ENCODE results near the gene PSG4. TPM values are rescaled to one million over a fixed set of nuclear protein-coding genes. Genes with fewer than 3 reads are reported as not detected.
"Not testable (repeated sequence)": the region's sequence is repeated elsewhere in the genome, so short reads cannot be mapped to it uniquely, and the experiment has no call there.

PSG4 gene
- total RNA-seq, 1 donor from 2014 or later = not detected

DNA sequence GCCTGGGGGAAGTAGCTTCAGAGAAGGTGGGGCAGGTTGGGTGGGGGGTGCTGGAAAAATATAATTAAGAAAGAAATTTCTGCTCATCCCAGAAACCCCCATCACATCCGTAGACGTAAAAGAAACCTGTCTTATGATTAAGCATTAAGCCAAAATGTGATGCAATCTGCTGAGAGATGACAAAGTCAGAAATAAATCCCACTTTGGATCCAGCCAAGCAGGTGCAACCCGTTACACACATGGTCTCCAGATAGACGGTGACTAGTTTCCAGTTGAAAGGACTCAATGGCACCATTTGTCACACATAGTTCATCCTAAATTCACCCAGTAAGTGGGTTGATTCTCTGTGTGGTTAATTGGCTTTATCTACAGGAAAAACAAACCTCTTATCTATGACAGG, 53.2 kb downstream of the PSG4 start:
- H3K9ac ChIP-seq = no peak overlapping the region
- H3K36me3 ChIP-seq = no peaks in the 10 kb centered on the region
- no peaks in the 10 kb centered on the region for H3K27me3 ChIP-seq
- H3K79me2 ChIP-seq (ENCODE audit: low read depth) = no peaks in the 10 kb centered on the region
- Mint-ChIP-seq H3K4me3 (no peak overlapping the region), H3K9me3 (peaks cover 45% of the 10 kb centered on the region), H3K36me3 (no peaks in the 10 kb centered on the region), H3K4me1 (no peaks in the 10 kb centered on the region), H3K27ac (no peak overlapping the region), H3K27me3 (ENCODE audit: insufficient read depth, low read depth) (no peaks in the 10 kb centered on the region)
- H3K9me3 ChIP-seq (ENCODE audit: low read depth) = peaks cover 10% of the 10 kb centered on the region
- H3F3A ChIP-seq (ENCODE audit: low read depth) = no peaks in the 10 kb centered on the region
- no peaks in the 10 kb centered on the region for H4K20me1 ChIP-seq (ENCODE audit: low read depth)
- TF ChIP-seq EZH2 (IDR thresholded peaks at IDR 0.05) = no peak
- no peak for TF ChIP-seq EZH2phosphoT487 (IDR thresholded peaks at IDR 0.05)
- TF ChIP-seq, protein P1, sequence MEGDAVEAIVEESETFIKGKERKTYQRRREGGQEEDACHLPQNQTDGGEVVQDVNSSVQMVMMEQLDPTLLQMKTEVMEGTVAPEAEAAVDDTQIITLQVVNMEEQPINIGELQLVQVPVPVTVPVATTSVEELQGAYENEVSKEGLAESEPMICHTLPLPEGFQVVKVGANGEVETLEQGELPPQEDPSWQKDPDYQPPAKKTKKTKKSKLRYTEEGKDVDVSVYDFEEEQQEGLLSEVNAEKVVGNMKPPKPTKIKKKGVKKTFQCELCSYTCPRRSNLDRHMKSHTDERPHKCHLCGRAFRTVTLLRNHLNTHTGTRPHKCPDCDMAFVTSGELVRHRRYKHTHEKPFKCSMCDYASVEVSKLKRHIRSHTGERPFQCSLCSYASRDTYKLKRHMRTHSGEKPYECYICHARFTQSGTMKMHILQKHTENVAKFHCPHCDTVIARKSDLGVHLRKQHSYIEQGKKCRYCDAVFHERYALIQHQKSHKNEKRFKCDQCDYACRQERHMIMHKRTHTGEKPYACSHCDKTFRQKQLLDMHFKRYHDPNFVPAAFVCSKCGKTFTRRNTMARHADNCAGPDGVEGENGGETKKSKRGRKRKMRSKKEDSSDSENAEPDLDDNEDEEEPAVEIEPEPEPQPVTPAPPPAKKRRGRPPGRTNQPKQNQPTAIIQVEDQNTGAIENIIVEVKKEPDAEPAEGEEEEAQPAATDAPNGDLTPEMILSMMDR (IDR thresholded peaks at IDR 0.05) = no peak
- H2AFZ ChIP-seq (replicated peaks) = no peak overlapping the region
- no peak overlapping the region for H3K4me2 ChIP-seq
- no peak overlapping the region for H3K4me3 ChIP-seq
- no peak overlapping the region for H3K27ac ChIP-seq
- H3K4me1 ChIP-seq = no peaks in the 10 kb centered on the region
- no peak for DNase-seq (ENCODE audit: low spot score)

DNA sequence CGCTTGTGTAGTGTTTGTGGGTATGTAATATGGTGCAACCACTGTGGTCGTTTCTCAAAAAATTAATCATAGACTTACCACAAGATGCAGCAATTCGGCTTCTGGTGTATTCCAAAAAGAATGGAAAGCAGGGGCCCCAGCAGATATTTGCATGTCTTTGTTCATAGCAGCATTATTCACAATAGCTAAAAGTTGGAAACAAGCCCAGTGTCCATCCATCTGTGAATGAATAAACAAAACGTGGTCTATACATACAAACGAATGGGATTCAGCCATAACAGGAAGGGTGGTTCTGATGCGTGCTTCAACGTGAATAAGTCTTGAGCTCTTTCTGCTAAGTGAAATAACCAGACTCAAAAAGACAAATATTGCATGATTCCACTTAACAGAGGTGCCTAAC, 55.6 kb downstream of the PSG4 start:
- H3K9ac ChIP-seq; H3K36me3 ChIP-seq; H3K27ac ChIP-seq; DNase-seq (ENCODE audit: low spot score); H4K20me1 ChIP-seq (ENCODE audit: low read depth); H3K79me2 ChIP-seq (ENCODE audit: low read depth); H3K9me3 ChIP-seq (ENCODE audit: low read depth); H3K27me3 Mint-ChIP-seq (ENCODE audit: insufficient read depth, low read depth); H3K4me3 ChIP-seq; H3K4me3 Mint-ChIP-seq; H3K36me3 Mint-ChIP-seq; H3K4me1 ChIP-seq; H3K27ac Mint-ChIP-seq; H3K27me3 ChIP-seq; H3F3A ChIP-seq (ENCODE audit: low read depth); H3K4me1 Mint-ChIP-seq; H2AFZ ChIP-seq (replicated peaks); H3K4me2 ChIP-seq: not testable (repeated sequence)
- H3K9me3 Mint-ChIP-seq = peaks cover 58% of the 10 kb centered on the region

DNA sequence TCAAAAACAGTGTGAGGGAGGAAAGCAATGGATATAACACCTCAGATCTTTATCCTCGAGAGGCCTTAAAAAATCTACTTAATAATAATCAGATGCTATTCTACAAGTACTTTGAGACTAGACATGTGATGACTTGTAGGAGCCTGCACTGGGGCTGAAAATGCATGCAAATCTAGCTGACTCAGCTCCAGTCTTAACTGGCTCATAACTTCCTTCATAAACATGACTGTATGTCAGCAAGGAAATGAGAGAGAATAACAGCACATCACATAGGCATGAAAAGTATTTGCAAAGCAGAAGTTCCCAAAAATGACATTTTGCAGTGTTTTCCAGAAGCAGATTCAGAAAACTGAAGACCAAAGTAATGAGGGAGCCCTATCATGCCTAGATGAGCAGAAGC, 57.2 kb downstream of the PSG4 start:
- Histone ChIP-seq H4K20me1 (ENCODE audit: low read depth) (no peaks in the 10 kb centered on the region), H3K27me3 (no peaks in the 10 kb centered on the region), H3K4me2 (no peak overlapping the region), H3F3A (ENCODE audit: low read depth) (no peaks in the 10 kb centered on the region), H3K9me3 (ENCODE audit: low read depth) (peaks cover 6% of the 10 kb centered on the region), H3K9ac (no peak overlapping the region), H3K79me2 (ENCODE audit: low read depth) (no peaks in the 10 kb centered on the region), H3K27ac (no peak overlapping the region), H3K36me3 (no peaks in the 10 kb centered on the region), H2AFZ (replicated peaks) (no peak overlapping the region), H3K4me3 (no peak overlapping the region), H3K4me1 (no peaks in the 10 kb centered on the region)
- Mint-ChIP-seq H3K9me3 (peaks cover 45% of the 10 kb centered on the region), H3K4me3 (no peak overlapping the region), H3K36me3 (no peaks in the 10 kb centered on the region), H3K4me1 (no peaks in the 10 kb centered on the region), H3K27me3 (ENCODE audit: insufficient read depth, low read depth) (no peaks in the 10 kb centered on the region), H3K27ac (no peak overlapping the region)
- TF ChIP-seq, protein P1 (IDR thresholded peaks at IDR 0.05) = no peak
- TF ChIP-seq EZH2phosphoT487 (IDR thresholded peaks at IDR 0.05) (no peak), EZH2 (IDR thresholded peaks at IDR 0.05) (no peak)
- no peak for DNase-seq (ENCODE audit: low spot score)

Other genes starting within 250 kb of the PSG4 start
- gene PSG11, start 179.2 kb downstream of the PSG4 start, total RNA-seq (ENCODE audit: low replicate concordance) = not detected in 2 replicates
- not detected in 2 replicates for gene PSG2, start 122.9 kb downstream of the PSG4 start, total RNA-seq (ENCODE audit: low replicate concordance)
- not detected in 2 replicates for gene PSG5, start 19.1 kb downstream of the PSG4 start, total RNA-seq (ENCODE audit: low replicate concordance)
- gene PSG9, start 63.9 kb upstream of the PSG4 start, total RNA-seq (ENCODE audit: low replicate concordance) = not detected in 2 replicates
- gene CD177, start 148.0 kb upstream of the PSG4 start, total RNA-seq (ENCODE audit: low replicate concordance) = 0.12 TPM in 1 of 2 replicates, not detected in the other
- gene TEX101, start 209.3 kb upstream of the PSG4 start, total RNA-seq (ENCODE audit: low replicate concordance) = not detected in 2 replicates

All from neural progenitor cell (in vitro differentiated cells).